NCI-H510A (cell line): ENCODE data around the gene CR1.
"Not testable (repeated sequence)": the region's sequence is repeated elsewhere in the genome, so short reads cannot be mapped to it uniquely, and the experiment has no call there.

Experiments
- DNase-seq: peaks from one replicate; lab custom pipeline; 2025; lab: John Stamatoyannopoulos, UW

Gene CR1

DNA sequence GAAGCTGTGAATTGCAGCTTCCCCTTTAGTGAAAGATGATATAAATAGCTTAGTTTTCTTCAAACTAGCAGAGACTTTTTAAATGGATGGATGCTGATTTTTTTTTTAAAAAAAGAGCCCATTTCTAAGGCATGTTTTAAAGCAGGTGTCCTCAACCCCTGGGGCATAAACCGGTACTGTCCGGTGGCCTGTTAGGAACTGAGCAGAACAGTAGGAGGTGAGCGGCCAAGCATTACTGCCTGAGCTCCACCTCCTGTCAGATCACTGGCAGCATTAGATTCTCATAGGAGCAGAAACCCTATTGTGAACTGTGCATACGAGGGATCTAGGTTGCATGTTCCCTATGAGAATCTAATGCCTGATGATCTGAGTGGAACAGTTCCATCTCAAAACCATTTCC, 180.2 kb downstream of the CR1 start:
- DNase-seq = no peak

DNA sequence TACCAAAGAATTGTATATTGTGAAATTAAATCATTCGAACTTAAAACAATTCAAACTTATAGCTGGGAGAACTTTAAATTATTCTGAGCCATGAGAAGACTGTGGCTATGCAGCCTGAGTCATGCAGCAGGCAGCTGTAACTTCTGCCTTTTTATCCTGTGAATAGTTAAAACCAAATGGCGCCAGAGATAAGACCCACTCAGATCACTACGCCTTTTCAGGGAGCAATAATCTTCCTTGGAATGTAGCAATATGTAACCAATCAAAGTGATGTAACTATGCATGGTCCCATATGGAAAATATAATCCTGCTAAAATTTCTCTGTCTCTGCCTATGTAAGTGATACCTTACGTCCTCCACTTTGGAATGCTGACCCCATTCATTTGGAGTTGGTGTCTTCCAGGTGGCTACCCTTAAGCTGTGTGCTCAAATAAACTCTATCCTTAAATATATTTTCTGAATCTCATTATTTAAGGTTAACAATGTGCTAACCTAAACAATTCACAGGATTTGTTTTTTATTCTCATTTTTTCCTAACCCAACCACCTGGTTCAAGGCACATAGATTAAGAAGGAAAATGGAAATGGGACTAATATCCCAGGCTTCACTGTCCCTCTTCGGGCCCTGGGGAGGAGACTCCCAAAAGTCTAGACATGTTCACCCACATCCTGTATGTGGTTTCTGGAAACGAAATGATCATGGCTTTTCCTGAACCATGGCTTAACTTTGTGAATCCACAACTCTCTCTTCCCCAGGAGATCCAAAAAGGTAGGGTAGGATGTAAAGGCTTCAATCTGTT, 184.8 kb downstream of the CR1 start:
- DNase-seq = not testable (repeated sequence)

DNA sequence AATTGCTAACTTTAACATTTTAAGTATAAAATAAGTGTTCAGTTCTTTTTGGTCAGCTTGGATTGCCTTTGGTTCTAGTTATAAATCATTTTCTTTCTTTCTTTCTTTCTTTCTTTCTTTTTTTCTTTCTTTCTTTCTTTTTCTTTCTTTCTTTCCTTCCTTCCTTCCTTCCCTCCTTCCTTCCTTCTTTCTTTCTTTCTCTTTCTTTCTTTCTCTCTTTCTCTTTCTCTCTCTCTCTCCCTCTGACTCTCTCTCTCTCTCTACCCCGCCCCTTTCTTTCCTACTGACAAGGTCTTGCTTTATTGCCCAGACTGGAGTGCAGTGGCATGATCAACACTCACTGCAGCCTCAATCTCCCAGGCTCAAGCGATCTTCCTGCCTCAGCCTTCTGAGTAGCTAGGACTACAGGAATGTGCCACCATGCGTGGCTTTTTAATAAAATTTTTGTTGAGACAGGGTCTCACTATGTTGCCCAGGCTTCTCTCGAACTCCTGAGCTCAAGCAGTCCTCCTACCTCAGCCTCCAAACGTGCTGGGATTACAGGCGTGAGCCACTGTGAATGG, 187.0 kb downstream of the CR1 start:
- not testable (repeated sequence) for DNase-seq

DNA sequence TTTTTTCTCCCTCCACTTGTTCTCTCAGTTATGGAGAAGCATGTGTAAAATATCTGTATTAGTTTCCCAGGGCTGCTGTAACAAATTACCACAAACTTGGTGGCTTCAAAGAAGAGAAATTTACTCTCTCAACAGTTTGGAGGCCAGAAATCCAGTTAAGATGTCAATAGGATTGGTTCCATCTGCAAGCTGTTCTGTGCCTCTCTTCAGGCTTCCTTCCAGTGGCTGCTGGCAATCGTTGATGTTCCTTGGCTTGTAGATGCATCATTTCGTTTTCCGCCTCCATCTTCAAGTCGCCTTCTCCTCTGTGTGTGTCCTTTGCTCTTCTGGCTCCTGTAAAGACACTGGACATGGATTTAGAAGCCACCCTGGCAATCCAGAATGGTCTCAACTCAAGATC, 194.6 kb downstream of the CR1 start:
- not testable (repeated sequence) for DNase-seq

DNA sequence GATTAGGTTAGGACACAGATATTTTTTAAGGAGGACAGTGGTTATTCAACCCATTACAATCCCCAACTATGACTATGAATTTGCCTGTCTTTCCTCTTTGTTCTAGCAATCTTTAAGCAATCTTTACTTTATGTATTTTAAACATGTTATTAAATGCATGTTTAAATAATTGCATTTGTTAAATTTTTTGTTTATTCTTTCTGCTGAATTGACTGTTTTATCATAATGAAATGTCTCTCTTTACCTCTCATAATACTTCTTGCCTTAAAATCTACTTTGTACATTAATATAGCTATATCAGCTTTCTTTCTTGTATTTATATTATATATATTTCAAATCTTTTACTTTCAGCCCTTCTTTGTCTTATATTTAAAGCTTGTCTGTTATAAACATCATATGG, 195.1 kb downstream of the CR1 start:
- no peak for DNase-seq
